Measurements from ENCODE around the gene CPNE1.
"Not testable (repeated sequence)": the region's sequence is repeated elsewhere in the genome, so short reads cannot be mapped to it uniquely, and the experiment has no call there.

- TF ChIP-seq, protein P1, sequence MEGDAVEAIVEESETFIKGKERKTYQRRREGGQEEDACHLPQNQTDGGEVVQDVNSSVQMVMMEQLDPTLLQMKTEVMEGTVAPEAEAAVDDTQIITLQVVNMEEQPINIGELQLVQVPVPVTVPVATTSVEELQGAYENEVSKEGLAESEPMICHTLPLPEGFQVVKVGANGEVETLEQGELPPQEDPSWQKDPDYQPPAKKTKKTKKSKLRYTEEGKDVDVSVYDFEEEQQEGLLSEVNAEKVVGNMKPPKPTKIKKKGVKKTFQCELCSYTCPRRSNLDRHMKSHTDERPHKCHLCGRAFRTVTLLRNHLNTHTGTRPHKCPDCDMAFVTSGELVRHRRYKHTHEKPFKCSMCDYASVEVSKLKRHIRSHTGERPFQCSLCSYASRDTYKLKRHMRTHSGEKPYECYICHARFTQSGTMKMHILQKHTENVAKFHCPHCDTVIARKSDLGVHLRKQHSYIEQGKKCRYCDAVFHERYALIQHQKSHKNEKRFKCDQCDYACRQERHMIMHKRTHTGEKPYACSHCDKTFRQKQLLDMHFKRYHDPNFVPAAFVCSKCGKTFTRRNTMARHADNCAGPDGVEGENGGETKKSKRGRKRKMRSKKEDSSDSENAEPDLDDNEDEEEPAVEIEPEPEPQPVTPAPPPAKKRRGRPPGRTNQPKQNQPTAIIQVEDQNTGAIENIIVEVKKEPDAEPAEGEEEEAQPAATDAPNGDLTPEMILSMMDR (conservative IDR thresholded peaks at IDR 0.05; ENCODE audit: low read depth, low read length): not testable (repeated sequence)
- not testable (repeated sequence) for TF ChIP-seq EZH2 (IDR thresholded peaks at IDR 0.05; ENCODE audit: low read length, unreplicated experiment)
Observed at GRCh38 chr20:35705894-35706293, 41.2 kb upstream of the CPNE1 start.
